Small intestine (tissue), 7 donors: ENCODE results near the gene KRTAP9-1. TPM values are rescaled to one million over a fixed set of nuclear protein-coding genes. Genes with fewer than 3 reads are reported as not detected.
"Not testable (repeated sequence)": the region's sequence is repeated elsewhere in the genome, so short reads cannot be mapped to it uniquely, and the experiment has no call there.

Experiments used
- DNase-seq, 2 donors: peaks; one replicate each; pipeline versions ENCODE4 v3.0.0 to v3.0.0-alpha.2; 2013
- FAIRE-seq: peaks from 2 replicates; lab custom pipeline; 2012; peaks lifted over from hg19 to GRCh38; lab: Jason Lieb, UNC
- H3K27ac ChIP-seq, 3 donors: one replicate each; pipeline ENCODE4 v1.5.1; 2013; ENCODE audit warnings: low read length in 2 of 3, mild to moderate bottlenecking in 2 of 3, control low read depth in 1 of 3, inconsistent platforms in 1 of 3, low read depth in 1 of 3, moderate library complexity in 1 of 3
- H3K27me3 ChIP-seq, 3 donors: one replicate each; pipeline ENCODE4 v1.6.1; 2013; ENCODE audit warnings: low read length in 3 of 3, inconsistent platforms in 1 of 3; ENCODE audit not compliant: control insufficient read depth in 3 of 3, insufficient read depth in 3 of 3
- H3K36me3 ChIP-seq, 3 donors: one replicate each; pipeline ENCODE4 v1.6.1; 2013; ENCODE audit warnings: low read length in 3 of 3, inconsistent platforms in 1 of 3, low read depth in 1 of 3, mild to moderate bottlenecking in 1 of 3, moderate library complexity in 1 of 3; ENCODE audit not compliant: control insufficient read depth in 3 of 3, insufficient read depth in 2 of 3
- H3K4me1 ChIP-seq, 3 donors: one replicate each; pipeline ENCODE4 v1.6.1; 2013; ENCODE audit warnings: low read length in 2 of 3, inconsistent platforms in 1 of 3, low read depth in 1 of 3, mild to moderate bottlenecking in 1 of 3, moderate library complexity in 1 of 3; ENCODE audit not compliant: control insufficient read depth in 3 of 3, insufficient read depth in 2 of 3
- H3K4me3 ChIP-seq, 3 donors: one replicate each; pipeline ENCODE4 v1.5.1; 2013; ENCODE audit warnings: low read length in 3 of 3, control low read depth in 1 of 3, inconsistent platforms in 1 of 3, low read depth in 1 of 3, mild to moderate bottlenecking in 1 of 3, moderate library complexity in 1 of 3
- H3K9me3 ChIP-seq, 2 donors: one replicate each; pipeline ENCODE4 v1.6.1; 2013; ENCODE audit warnings: low read depth in 1 of 2, low read length in 1 of 2; ENCODE audit not compliant: control insufficient read depth in 2 of 2, insufficient read depth in 1 of 2
- WGBS, 3 donors: extraction: QIAGEN DNeasy Blood & Tissue Kit; methylation state at CpG; one replicate each; pipeline ENCODE4 v1.1.7; 2013; 5-methylcytosine and 5-hydroxymethylcytosine counted together
- polyA plus RNA-seq, 4 donors: library from polyadenylated mRNA; stranded (reverse) in 3 of 4; unstranded in 1 of 4; fragments of 200-250 nt in 3 of 4; fragments of 120-200 nt in 1 of 4; gene quantifications; one replicate each; pipeline versions ENCODE4 v1.2.1 to v1.2.3, GENCODE V29; 2013
- donor health status: healthy with polysubstance abuse.
- donor health status: control.
- donor health status: control.
- donor health status: Bipolar disorder and iron deficiency.
- donor health status: healthy.

The KRTAP9-1 gene
- polyA plus RNA-seq, 4 donors: not detected

- WGBS, 3 donors: 80 to 92% (median 85%) methylated on average over 4 of the region's 4 CpGs
- Histone ChIP-seq H3K4me1 (no peaks in the 10 kb centered on the region), H3K36me3 (no peaks in the 10 kb centered on the region), H3K9me3 (peaks cover 0 to 4% of the 10 kb centered on the region in 2 donors), H3K27ac (no peak overlapping the region), H3K27me3 (peaks cover 0 to 7% (median 2%) of the 10 kb centered on the region in 3 donors), H3K4me3 (no peak overlapping the region)
- no peak for FAIRE-seq
- DNase-seq: no peak
Observed at GRCh38 chr17:41150026-41150425, 39.7 kb upstream of the KRTAP9-1 start.

GRCh38 chr17:41151525-41151924 lies 38.2 kb upstream of the KRTAP9-1 start:
- DNase-seq: no peak
- 79 to 82% (median 81%) methylated on average over 2 of the region's 2 CpGs for WGBS, 3 donors
- Histone ChIP-seq H3K36me3 (no peaks in the 10 kb centered on the region), H3K27ac (no peak overlapping the region), H3K9me3 (peaks cover 0 to 4% of the 10 kb centered on the region in 2 donors), H3K27me3 (peaks cover 0 to 7% (median 2%) of the 10 kb centered on the region in 3 donors), H3K4me1 (no peaks in the 10 kb centered on the region), H3K4me3 (no peak overlapping the region)
- FAIRE-seq: no peak

- no peak for FAIRE-seq
- DNase-seq: peak; percentile 37
- H3K4me1 ChIP-seq: no peaks in the 10 kb centered on the region
- no peaks in the 10 kb centered on the region for H3K36me3 ChIP-seq
- H3K4me3 ChIP-seq: no peak overlapping the region
- H3K9me3 ChIP-seq: peaks cover 0 to 4% of the 10 kb centered on the region in 2 donors
- H3K27ac ChIP-seq: no peak overlapping the region
- WGBS, 3 donors: 6 to 17% (median 16%) methylated on average over 2 of the region's 2 CpGs
- peaks cover 0 to 3% (median 2%) of the 10 kb centered on the region in 3 donors for H3K27me3 ChIP-seq
Observed at GRCh38 chr17:41153856-41154255, 35.8 kb upstream of the KRTAP9-1 start.

- FAIRE-seq, H3K36me3 ChIP-seq, H3K4me1 ChIP-seq, H3K4me3 ChIP-seq, H3K9me3 ChIP-seq, H3K27me3 ChIP-seq, H3K27ac ChIP-seq, DNase-seq: not testable (repeated sequence)
- 85 to 97% (median 91%) methylated on average over 3 of the region's 3 CpGs for WGBS, 3 donors
Observed at GRCh38 chr17:41160190-41160589, 29.5 kb upstream of the KRTAP9-1 start.

- no peaks in the 10 kb centered on the region for H3K4me1 ChIP-seq
- DNase-seq: no peak
- H3K27ac ChIP-seq: no peak within 1 kb of the TSS
- H3K36me3 ChIP-seq: no peaks in the 10 kb centered on the region
- FAIRE-seq: no peak
- H3K9me3 ChIP-seq: no peaks in the 10 kb centered on the region
- peaks cover 0 to 9% (median 2%) of the 10 kb centered on the region in 3 donors for H3K27me3 ChIP-seq
- no peak within 1 kb of the TSS for H3K4me3 ChIP-seq
- WGBS, 3 donors: 84 to 91% (median 86%) methylated on average over 1 of the region's 1 CpG
Observed at GRCh38 chr17:41160648-41161047, 29.0 kb upstream of the KRTAP9-1 start, which contains the start of gene KRTAP4-4. Gene KRTAP4-4, minus strand, starts transcription at chr17:41160748. Its CDS starts 57 bp downstream, at chr17:41160691.

- H3K9me3 ChIP-seq: no peaks in the 10 kb centered on the region
- FAIRE-seq (no peak), DNase-seq (no peak)
- H3K27me3 ChIP-seq: peaks cover 2 to 9% (median 2%) of the 10 kb centered on the region in 3 donors
- no peaks in the 10 kb centered on the region for H3K36me3 ChIP-seq
- H3K4me1 ChIP-seq: no peaks in the 10 kb centered on the region
- WGBS, 3 donors: 53 to 74% (median 64%) methylated on average over 7 of the region's 7 CpGs
- no peak overlapping the region for H3K4me3 ChIP-seq
- no peak overlapping the region for H3K27ac ChIP-seq
Observed at GRCh38 chr17:41163828-41164227, 25.9 kb upstream of the KRTAP9-1 start.

GRCh38 chr17:41167561-41167960 lies 22.1 kb upstream of the KRTAP9-1 start:
- no peak overlapping the region for H3K4me3 ChIP-seq
- no peaks in the 10 kb centered on the region for H3K36me3 ChIP-seq
- WGBS, 3 donors: 77 to 84% (median 82%) methylated on average over 7 of the region's 7 CpGs
- H3K9me3 ChIP-seq: no peaks in the 10 kb centered on the region
- FAIRE-seq: no peak
- DNase-seq: no peak
- H3K27ac ChIP-seq: no peak overlapping the region
- no peaks in the 10 kb centered on the region for H3K4me1 ChIP-seq
- peaks cover 2 to 15% (median 4%) of the 10 kb centered on the region in 3 donors for H3K27me3 ChIP-seq

DNA sequence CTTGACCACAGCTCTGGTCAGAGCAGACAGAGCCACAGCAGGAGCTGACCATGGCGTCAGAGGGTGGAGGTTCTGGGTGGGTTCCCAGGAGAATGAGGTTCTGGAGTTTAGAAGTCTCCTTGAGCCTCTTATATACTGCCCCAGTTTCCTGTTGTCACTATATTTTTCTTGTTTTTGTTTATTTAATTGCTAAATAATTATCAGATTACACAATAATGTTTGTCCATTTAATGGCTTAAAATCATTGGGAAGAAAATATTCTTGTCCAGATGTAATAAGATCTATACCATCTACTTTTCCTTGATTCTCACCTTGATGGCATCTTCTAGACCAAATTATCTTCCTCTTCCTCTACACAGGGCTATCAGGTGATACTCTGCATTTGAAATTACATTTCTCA lies 21.6 kb upstream of the KRTAP9-1 start, which contains the start of gene KRTAP4-3:
KRTAP4-3 (minus strand) TSS at position 101 of the 400 bp plus-strand sequence; CDS start at position 52, 49 bp downstream.
- no peak for FAIRE-seq
- WGBS, 3 donors: 69 to 70% (median 70%) methylated on average over 1 of the region's 1 CpG
- H3K9me3 ChIP-seq: no peaks in the 10 kb centered on the region

GRCh38 chr17:41171886-41172285 lies 17.8 kb upstream of the KRTAP9-1 start:
- H3K27me3 ChIP-seq: peaks cover 2 to 21% (median 2%) of the 10 kb centered on the region in 3 donors
- DNase-seq (no peak), FAIRE-seq (no peak)
- H3K9me3 ChIP-seq: no peaks in the 10 kb centered on the region
- no peak overlapping the region for H3K27ac ChIP-seq
- H3K36me3 ChIP-seq: no peaks in the 10 kb centered on the region
- no peaks in the 10 kb centered on the region for H3K4me1 ChIP-seq
- WGBS, 3 donors: 64 to 80% (median 80%) methylated on average over 2 of the region's 2 CpGs
- no peak overlapping the region for H3K4me3 ChIP-seq

More for the DNA sequence above, 21.6 kb upstream of the KRTAP9-1 start, which contains the start of gene KRTAP4-3:
- peaks cover 2 to 15% (median 4%) of the 10 kb centered on the region in 3 donors for H3K27me3 ChIP-seq
- H3K36me3 ChIP-seq: no peaks in the 10 kb centered on the region
- H3K4me3 ChIP-seq: no peak within 1 kb of the TSS
- no peaks in the 10 kb centered on the region for H3K4me1 ChIP-seq
- no peak for DNase-seq
- H3K27ac ChIP-seq: no peak within 1 kb of the TSS
